A549 (cell line): Measurements from ENCODE around the gene TBX6.

ENCODE experiments used
- BCL3 ChIP-seq: fragments of >200 bp; sonication (Bioruptor Twin); formaldehyde crosslinking; IDR thresholded peaks from 3 replicates; pipeline ENCODE4 v1.6.1; 2016
- BHLHE40 ChIP-seq: IDR thresholded peaks from 2 replicates; pipeline ENCODE4 v1.6.1; 2012; ENCODE audit warnings: low read depth, low read length, inconsistent platforms
- CBX8 ChIP-seq: fragments of 200-600 bp; sonication (generic); IDR thresholded peaks from 2 replicates; pipeline ENCODE4 v1.6.1; 2016
- CEBPB ChIP-seq, 2 experiments: fragments of >200 bp in 1 of 2; sonication (Bioruptor Twin) in 1 of 2; formaldehyde crosslinking in 1 of 2; IDR thresholded peaks; 2 replicates each; pipeline ENCODE4 v1.6.1; 2012 to 2016
- CHD2 ChIP-seq: fragments of 150-350 bp; IDR thresholded peaks from 2 replicates; pipeline ENCODE4 v1.6.1; 2014; ENCODE audit warnings: low read length; ENCODE audit not compliant: partially characterized antibody
- CTCF ChIP-seq: fragments of >200 bp; sonication (Bioruptor Twin); formaldehyde crosslinking; IDR thresholded peaks from 3 replicates; pipeline ENCODE4 v1.5.1; 2016
- EP300 ChIP-seq, 2 experiments: fragments of >200 bp; sonication (Bioruptor Twin); formaldehyde crosslinking; IDR thresholded peaks; 2 replicates in 1 of 2; 3 replicates in 1 of 2; pipeline ENCODE4 v1.6.1; 2016 to 2017
- MAZ ChIP-seq: fragments of 150-350 bp; IDR thresholded peaks from 2 replicates; pipeline ENCODE4 v1.6.1; 2014; ENCODE audit warnings: antibody characterized with exemption, low read depth, low read length, borderline replicate concordance
- MYC ChIP-seq: IDR thresholded peaks from 2 replicates; pipeline ENCODE4 v1.6.1; 2012; ENCODE audit warnings: mild to moderate bottlenecking, inconsistent platforms, low read length, improper control_type of control experiment, borderline replicate concordance
- NPAS2 ChIP-seq: fragments of 250-450 bp; sonication (Bioruptor Pico); IDR thresholded peaks from 2 replicates; pipeline ENCODE4 v1.8.0; 2022; ENCODE audit warnings: mild to moderate bottlenecking, moderate library complexity, borderline replicate concordance
- POLR2A ChIP-seq: IDR thresholded peaks from 2 replicates; pipeline ENCODE4 v1.6.1; 2012; ENCODE audit warnings: mild to moderate bottlenecking, low read length
- RAD21 ChIP-seq, 2 experiments: fragments of >200 bp in 1 of 2; sonication (Bioruptor Twin) in 1 of 2; formaldehyde crosslinking in 1 of 2; IDR thresholded peaks in 1 of 2; conservative IDR thresholded peaks in 1 of 2; 2 replicates in 1 of 2; 3 replicates in 1 of 2; pipeline ENCODE4 v1.6.1; 2012 to 2018; ENCODE audit warnings: inconsistent platforms in 1 of 2
- REST ChIP-seq: fragments of 200-600 bp; sonication (generic); IDR thresholded peaks from 2 replicates; pipeline ENCODE4 v1.6.1; 2016; ENCODE audit warnings: antibody characterized with exemption, mild to moderate bottlenecking, moderate library complexity
- SMC3 ChIP-seq: fragments of >200 bp; sonication (Bioruptor Twin); formaldehyde crosslinking; IDR thresholded peaks from 3 replicates; pipeline ENCODE4 v1.6.1; 2018; ENCODE audit warnings: inconsistent platforms

GRCh38 chr16:30054451-30054850 is 37.3 kb downstream of the TBX6 start:
- TF ChIP-seq CTCF (no peak), POLR2A (no peak), RAD21 (conservative IDR thresholded peaks at IDR 0.05 in 1 of 2, IDR thresholded peaks at IDR 0.05 in 1 of 2) (no peak), MYC (no peak), CBX8 (no peak), BHLHE40 (no peak), CEBPB (IDR thresholded peaks at IDR 0.05) (no peak), MAZ (no peak), REST (no peak), CHD2 (no peak), SMC3 (no peak), EP300 (IDR thresholded peaks at IDR 0.05) (no peak), BCL3 (no peak), NPAS2 (CRISPR knock-in tag) (no peak)
